HTR-8/SVneo (cell line): ENCODE measurements around the gene SLC5A6.
A peak's percentile ranks its signal among the peaks of the same experiment; 100 is the strongest.
"Not testable (repeated sequence)": the region's sequence is repeated elsewhere in the genome, so short reads cannot be mapped to it uniquely, and the experiment has no call there.

Experiments used
- DNase-seq: peaks from one replicate; pipeline ENCODE4 v3.0.0; 2011; ENCODE audit warnings: low spot score, mixed read lengths; ENCODE audit not compliant: insufficient read length
- FAIRE-seq: peaks from 2 replicates; lab custom pipeline; 2011; peaks lifted over from hg19 to GRCh38; lab: Jason Lieb, UNC

SLC5A6 gene

GRCh38 chr2:27179344-27180000 is 32.6 kb downstream of the SLC5A6 start:
- DNase-seq: no peak
- no peak for FAIRE-seq

DNA sequence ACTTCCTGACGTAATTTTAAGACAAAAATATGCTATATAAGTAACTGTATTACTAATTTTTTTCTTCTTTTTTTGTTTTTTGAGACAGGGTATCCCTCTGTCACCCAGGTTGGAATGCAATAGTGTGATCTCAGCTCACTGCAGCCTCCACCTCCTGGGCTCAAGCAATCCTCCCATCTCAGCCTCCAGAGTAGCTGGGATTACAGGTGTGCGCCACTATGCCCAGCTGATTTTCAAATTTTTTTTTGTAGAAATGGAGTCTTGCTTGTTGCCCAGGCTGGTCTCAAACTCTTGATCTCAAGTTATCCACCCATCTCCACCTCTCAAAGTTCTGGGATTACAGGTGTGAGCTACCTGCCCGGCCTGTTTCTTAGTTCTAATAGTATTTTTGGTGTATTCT is 33.6 kb downstream of the SLC5A6 start:
- FAIRE-seq: no peak

GRCh38 chr2:27177441-27178351 is 34.4 kb downstream of the SLC5A6 start:
- FAIRE-seq (no peak), DNase-seq (no peak)

More for the DNA sequence above, 33.6 kb downstream of the SLC5A6 start:
- DNase-seq: no peak

- not testable (repeated sequence) for DNase-seq, FAIRE-seq
Observed at GRCh38 chr2:27175781-27176180, 36.3 kb downstream of the SLC5A6 start.

DNA sequence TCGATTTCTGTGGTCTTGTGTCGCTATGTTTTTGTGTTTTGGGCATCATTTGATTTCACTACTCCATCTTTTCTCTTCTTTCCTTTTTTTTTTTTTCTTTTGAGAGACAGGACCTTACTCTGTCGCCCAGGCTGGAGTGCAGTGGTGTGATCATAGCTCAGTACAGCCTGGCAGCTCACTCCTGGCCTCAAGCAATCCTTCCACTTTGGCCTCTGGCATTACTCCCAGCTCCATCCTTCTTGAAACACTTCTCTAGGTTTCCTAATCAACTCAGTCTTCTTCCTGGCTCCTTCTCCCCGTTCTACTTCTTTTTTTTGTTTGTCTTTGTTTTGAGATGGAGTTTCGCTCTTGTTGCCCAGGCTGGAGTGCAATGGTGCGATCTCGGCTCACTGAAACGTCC is 36.7 kb downstream of the SLC5A6 start:
- FAIRE-seq (no peak), DNase-seq (no peak)

DNA sequence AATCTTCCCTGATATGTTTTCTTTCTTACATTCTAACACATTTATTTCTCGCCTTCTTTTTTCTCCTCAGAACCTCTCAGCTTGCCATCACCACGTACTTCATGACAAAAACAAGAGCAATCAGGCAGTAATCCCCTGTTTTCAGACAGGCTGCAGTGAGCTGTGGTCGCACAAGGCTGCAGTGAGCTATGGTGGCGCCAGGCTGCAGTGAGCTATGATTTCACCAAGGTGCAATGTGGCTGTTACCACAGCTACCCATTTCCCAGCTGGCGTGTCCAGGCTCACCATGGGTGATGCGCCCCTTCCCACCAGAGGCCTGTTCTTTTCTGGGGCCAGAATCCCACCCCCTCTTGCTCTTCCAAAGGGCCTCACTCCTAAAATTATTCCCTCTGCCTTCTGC is 37.4 kb downstream of the SLC5A6 start:
- FAIRE-seq: no peak
- no peak for DNase-seq

GRCh38 chr2:27171351-27171848 is 40.7 kb downstream of the SLC5A6 start:
- no peak for DNase-seq
- FAIRE-seq: no peak

DNA sequence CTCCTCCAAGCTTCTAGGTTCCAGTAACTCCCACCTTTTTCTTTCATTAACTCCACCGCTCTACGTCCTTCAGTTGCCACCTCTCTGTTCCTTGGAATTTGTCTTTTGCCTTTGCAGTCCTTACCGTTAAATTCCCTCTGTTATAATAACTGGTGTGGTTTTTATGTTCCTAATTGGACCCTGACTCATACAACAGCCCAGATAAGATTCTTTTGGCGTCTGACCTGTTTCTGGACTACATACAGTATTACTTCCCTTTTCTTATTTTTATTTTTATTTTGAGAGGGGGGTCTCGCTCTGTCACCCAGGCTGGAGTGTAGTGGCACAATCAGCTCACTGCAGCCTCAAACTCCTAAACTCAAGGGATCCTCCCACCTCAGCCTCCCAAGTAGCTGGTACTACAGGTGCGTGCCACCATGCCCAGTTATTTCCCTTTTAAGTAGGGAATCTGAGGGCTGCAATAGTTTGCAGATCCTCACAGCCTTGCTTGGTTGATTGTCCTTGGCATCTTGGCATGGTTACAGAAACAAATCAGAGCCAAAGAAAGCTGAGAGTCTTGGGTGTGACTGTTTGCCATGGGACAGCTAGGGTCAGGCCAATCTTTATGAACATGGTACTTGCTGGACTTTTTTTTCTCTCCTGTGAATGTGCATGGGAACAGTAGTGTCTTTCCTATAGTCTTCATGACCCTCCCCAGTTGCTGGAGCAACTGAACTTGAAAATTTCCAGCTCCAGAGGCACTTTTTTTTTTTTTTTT is 41.3 kb downstream of the SLC5A6 start:
- DNase-seq (no peak), FAIRE-seq (no peak)

DNA sequence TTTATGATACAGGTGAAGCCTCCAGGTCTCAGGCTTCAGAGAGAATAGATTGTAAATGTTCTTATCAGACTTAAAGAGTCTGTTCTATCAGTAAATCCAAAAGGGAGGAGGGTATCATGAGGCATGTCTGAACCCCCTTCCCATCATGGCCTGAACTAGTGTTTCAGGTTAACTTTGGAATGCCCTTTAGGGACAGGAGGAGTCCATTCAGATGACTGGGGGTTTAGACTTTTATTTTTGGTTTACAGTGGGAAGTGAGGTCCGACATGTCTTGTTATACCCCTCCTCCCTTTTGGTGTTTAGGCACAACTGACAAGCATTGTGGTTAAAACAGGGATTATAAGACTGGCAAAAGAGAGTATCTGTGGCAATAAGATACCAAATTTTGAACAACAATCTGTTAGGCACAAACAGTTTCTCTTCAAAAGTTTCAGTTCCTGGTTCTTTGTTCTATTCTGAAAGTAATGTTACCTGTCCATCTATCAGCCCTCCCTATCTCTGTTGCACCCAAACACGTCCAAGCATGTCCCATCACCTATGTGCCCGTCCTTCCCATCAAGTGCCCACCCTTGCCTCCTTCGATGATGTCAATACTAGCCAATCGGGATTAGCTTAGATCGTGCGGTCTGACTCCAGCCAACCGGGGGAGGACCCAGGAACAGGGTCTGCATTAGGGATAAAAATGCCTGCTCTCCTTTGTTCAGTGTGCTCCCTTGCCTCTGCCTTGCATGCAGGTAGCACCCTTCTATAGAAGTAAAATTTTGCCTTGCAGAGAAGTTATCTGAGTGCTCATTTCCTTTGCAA is 46.9 kb downstream of the SLC5A6 start:
- no peak for DNase-seq
- no peak for FAIRE-seq

DNA sequence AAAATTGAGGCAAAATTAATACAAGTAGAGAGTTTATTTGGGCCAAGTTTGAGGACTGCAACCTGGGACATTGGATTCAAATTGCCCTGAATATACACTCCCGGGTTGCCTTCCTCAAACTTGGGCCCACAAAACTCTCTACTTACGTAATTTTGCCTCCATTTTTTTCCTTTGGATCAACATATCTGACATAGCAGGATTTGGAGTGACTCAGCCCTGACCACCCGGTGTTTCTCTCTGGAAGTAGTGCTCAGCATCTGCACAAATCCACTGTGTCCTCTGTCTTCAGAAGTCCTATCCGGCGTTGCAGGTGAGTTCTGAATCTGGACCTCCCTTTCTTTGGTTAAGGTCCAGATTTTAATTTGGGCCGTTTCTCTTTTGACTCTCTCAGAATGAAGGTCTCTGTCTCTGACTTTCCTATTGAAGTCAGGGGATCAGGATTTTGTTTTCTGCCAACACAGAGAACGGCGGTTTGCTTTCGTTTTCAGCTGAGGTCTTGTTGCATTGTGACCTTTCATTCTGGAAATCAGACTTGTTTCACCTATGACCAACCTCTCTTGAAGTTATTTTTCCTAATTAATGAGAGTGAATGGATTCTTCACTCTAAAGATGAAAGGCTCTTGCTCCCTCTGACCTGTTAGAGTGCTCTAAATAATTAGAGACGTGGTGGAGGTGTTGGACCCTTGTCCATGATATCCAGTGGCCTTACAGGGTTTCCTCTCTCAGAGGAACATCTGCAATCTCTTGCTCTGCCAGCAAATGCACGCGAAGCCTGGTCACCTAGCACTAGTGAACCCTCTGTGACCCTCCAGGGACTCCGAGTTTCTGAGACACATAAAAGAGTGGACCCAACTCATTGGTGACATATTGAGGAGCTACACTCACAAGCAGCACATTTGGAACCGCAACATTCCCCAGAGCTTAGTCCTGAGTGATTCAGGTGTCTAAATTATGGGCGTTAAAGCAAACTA is 49.6 kb downstream of the SLC5A6 start:
- DNase-seq (no peak), FAIRE-seq (no peak)

DNA sequence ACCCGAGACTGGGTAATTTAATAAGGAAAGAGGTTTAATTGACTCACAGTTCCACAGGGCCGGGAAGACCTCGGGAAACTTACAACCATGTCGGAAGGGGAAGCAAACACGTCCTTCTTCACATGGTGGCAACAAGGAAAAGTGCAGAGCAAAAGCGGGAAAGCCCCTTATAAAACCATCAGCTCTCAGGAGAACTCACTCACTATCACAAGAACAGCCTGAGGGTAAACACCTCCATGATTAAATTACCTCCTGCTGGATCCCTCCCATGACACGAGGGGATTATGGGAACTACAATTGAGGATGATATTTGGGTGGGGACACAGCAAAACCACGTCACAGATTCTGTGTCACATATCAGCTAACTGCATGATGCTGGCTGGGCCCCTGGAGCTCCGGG is 51.9 kb downstream of the SLC5A6 start:
- FAIRE-seq: no peak

DNA sequence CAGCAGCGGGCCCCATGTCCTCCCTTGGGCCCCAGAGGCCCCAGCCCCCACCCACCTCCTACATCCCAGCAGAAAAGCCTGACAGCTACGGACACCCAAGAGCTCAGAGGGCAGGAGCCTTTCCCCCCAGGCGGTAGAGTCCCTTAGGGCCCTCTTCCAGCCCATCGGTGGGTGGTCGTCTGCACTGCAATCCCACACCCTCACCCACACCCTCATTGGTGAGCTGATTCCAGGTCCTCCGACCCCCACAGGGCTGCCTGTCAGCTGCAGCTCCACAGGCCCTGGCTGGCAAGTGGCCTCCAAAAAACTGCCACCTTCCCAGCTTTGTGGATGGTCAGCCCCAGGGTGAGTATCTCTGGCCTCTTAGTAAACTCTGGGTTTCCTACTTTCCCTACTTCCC is 52.8 kb downstream of the SLC5A6 start:
- DNase-seq (no peak), FAIRE-seq (no peak)

More for the DNA sequence above, 51.9 kb downstream of the SLC5A6 start:
- DNase-seq: no peak

GRCh38 chr2:27158468-27158867 is 53.6 kb downstream of the SLC5A6 start:
- DNase-seq (no peak), FAIRE-seq (no peak)

- no peak for FAIRE-seq
- DNase-seq: no peak
Observed at GRCh38 chr2:27155069-27155520, 57.0 kb downstream of the SLC5A6 start.

GRCh38 chr2:27154488-27154887 is 57.6 kb downstream of the SLC5A6 start:
- FAIRE-seq (no peak), DNase-seq (no peak)

DNA sequence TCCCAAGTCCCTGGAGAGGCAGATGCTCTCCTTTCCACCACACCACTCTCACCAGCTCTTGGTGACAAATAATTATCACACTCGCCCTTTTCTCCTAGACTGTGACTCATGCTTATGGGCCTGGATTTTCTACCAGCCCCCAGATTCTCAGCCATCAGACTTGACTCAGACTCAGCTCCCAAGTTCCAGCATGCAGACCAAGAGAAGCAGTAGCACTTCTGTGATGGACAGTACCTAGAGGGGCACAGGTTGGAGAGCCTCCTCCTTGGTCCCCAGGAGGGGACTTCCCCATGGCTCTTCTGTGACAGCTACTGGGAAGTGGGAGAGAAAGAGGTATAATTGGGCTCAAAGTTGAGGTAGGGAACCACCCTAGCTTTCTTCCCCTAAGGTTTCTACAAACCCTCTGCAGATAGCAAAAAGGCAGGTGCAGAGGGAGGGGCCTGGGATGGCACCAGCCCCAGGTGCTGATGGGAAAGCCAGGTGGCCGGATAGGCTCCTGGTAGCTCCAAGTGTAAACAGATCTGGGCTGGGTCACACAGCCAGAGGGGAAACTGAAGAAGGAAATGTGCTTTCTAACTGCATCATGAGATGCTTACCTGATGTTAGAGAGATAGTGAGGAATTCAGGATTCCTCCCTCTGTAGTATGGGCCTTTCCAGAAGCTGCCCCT is 59.1 kb downstream of the SLC5A6 start:
- peak; percentile 9 for FAIRE-seq

DNA sequence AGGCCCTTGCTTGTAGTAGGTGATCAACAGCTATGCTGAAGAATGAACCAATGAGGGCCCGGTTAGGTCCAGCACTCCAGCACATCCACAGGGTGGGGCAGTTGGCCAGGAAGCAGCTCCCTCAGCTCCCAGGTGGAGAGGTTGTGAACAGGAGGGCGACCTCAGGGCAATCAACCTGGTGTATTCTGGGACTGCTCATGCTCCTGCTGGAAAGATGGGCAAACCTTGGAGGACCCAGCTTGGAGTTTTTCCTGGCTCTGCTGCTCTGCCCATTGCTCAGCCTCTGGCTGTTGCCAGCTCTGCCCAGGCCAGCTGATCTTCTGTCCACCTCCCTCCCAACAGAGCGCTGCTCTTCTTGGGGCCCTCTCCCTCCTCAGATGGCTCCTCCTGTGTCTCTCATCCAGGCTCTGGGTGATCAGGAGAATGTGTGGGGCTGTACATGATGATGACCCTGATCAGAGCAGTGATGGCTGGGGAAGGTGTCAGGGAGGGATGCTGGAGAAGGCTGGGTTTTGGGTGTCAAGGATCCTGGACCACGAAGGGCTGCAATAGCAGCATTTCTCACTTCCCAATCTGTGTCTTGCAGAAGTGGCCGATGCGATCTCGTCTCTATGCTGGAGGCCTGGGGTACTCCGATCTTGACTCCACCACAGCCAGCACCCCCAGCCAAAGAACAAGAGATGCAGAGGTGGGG is 59.8 kb downstream of the SLC5A6 start:
- DNase-seq (no peak), FAIRE-seq (no peak)

More for the DNA sequence above, 59.1 kb downstream of the SLC5A6 start:
- DNase-seq: peak; percentile 40
